Stimulated activated CD8-positive, alpha-beta memory T cell treated with anti-CD3 and anti-CD28 coated beads, Interleukin-7, amount 100 ng/mL, for 4 hours (primary cell): ENCODE measurements around the gene FYCO1.

Source experiments
- DNase-seq, 2 donors: peaks; one replicate each; pipeline ENCODE4 v3.0.0-alpha.2; 2020; ENCODE audit warnings: low read depth in 2 of 2

Gene FYCO1

GRCh38 chr3:45965253-45965652, 30.4 kb downstream of the FYCO1 start:
- DNase-seq = no peak

GRCh38 chr3:45964139-45964538, 31.5 kb downstream of the FYCO1 start:
- DNase-seq = peak in 1 of 2 donors; percentile 44

GRCh38 chr3:45962033-45962432, 33.6 kb downstream of the FYCO1 start:
- DNase-seq = no peak

- DNase-seq = no peak
These were observed 35.3 kb downstream of the FYCO1 start for GRCh38 chr3:45960289-45960688.

- DNase-seq = no peak
These were observed 36.4 kb downstream of the FYCO1 start for GRCh38 chr3:45959201-45959600.

- DNase-seq = no peak
These were observed 37.3 kb downstream of the FYCO1 start for GRCh38 chr3:45958321-45958791.

- no peak for DNase-seq
These were observed 38.0 kb downstream of the FYCO1 start for GRCh38 chr3:45957586-45957985.

- no peak for DNase-seq
These were observed 39.9 kb downstream of the FYCO1 start for GRCh38 chr3:45955706-45956105.

- DNase-seq = no peak
These were observed 40.5 kb downstream of the FYCO1 start for GRCh38 chr3:45955017-45955647.

GRCh38 chr3:45954306-45954705, 41.3 kb downstream of the FYCO1 start:
- no peak for DNase-seq

GRCh38 chr3:45953536-45953935, 42.1 kb downstream of the FYCO1 start:
- DNase-seq = no peak

GRCh38 chr3:45952456-45952855, 43.2 kb downstream of the FYCO1 start:
- no peak for DNase-seq

- DNase-seq = no peak
These were observed 43.7 kb downstream of the FYCO1 start for GRCh38 chr3:45951946-45952345.

- peak; percentile 48 to 56 for DNase-seq
These were observed 44.7 kb downstream of the FYCO1 start for GRCh38 chr3:45950686-45951600.

GRCh38 chr3:45950131-45950530, 45.5 kb downstream of the FYCO1 start:
- DNase-seq = no peak

- DNase-seq = no peak
These were observed 46.2 kb downstream of the FYCO1 start for GRCh38 chr3:45949432-45949831.

GRCh38 chr3:45948881-45949280, 46.7 kb downstream of the FYCO1 start:
- no peak for DNase-seq

- DNase-seq = no peak
These were observed 47.3 kb downstream of the FYCO1 start for GRCh38 chr3:45948311-45948781.

GRCh38 chr3:45947361-45947760, 48.3 kb downstream of the FYCO1 start:
- no peak for DNase-seq

- no peak for DNase-seq
These were observed 48.7 kb downstream of the FYCO1 start for GRCh38 chr3:45946875-45947274.

GRCh38 chr3:45946307-45946706, 49.3 kb downstream of the FYCO1 start:
- DNase-seq = no peak

GRCh38 chr3:45944830-45945620, 50.6 kb downstream of the FYCO1 start:
- DNase-seq = no peak
